Measurements from ENCODE around the gene ATG9B.

DNA sequence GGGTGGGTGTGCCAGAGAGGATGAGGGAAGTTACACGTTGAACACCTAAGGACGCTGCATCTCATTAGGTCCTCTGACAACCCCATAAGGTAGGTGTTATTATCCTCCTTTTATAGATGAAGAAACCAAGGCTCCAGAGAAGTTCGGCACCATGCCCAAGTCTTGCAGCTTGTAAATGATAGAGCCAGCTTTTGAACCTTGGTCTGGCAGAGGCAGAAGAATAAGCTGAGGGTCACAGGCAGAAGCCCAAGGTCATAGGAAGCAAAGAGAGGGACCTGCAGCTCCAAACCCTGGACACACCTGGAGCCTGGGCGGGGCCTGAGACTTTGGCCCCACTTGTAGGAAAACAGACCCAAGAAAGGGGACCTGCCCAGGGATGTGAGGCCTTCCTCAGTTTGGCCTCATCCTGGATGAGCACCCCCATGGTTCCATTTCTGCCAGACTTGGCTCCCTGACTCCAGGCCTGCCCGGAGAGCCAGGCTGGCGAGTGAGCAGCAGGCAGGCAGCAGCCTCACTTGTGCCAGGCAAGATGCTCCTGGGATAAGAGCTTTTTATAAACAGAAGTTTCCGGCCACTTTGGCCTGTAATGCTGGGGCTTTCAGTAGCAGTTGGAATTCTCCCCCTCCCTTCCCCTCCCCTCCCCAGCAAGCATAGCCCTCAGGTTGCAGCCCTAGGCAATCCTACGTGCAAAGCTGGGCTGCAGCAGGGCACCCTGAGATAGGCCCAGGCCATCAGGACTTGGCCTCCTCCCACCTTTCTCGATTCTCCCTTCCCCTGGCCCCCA lies 48.6 kb downstream of the ATG9B start:
- TF ChIP-seq CTCF (IDR thresholded peaks at IDR 0.05) (no peak), POLR2A (IDR thresholded peaks at IDR 0.05) (no peak)

Data from body of pancreas (tissue), 4 donors.